ENCODE results near the gene RTN1. TPM values are rescaled to one million over a fixed set of nuclear protein-coding genes. Genes with fewer than 3 reads are reported as not detected.

The RTN1 gene
- total and polyA plus RNA-seq, 2 of the 8 experiments (the other 6 are each of a cell fraction or from before 2014, with no cell fraction given): 2.8 to 4.9 TPM

DNA sequence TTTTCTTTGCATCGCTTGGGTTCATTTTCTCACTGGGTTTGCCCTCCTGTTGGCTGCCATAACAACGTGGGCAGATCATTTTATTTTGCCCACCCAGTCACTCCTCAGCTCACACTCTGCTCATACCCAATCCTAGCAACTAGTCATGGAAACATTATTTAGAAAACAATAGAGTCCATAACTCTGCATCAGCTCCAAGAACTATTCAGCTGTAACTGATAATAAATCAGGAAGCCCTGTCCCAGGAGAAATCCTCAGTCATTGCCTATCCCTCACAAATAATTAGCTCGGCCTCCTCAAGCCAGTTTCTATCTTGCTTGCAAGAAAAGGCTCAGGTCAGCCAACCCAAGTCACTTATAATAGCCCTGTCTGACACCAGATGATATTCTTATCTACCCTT is 43.2 kb downstream of the RTN1 start:
- Histone ChIP-seq H3K4me3 (ENCODE audit: extremely low read depth in 1 of 4, insufficient read depth in 2 of 4, low read depth in 3 of 4, low read length in 4 of 4) (no peak overlapping the region), H3K4me2 (ENCODE audit: insufficient read depth in 1 of 2, low read depth in 2 of 2, low read length in 2 of 2) (no peak overlapping the region), H4K91ac (replicated peaks; ENCODE audit: insufficient read length, low read length) (no peak overlapping the region), H3K23ac (ENCODE audit: insufficient read length) (no peak overlapping the region), H2AK5ac (ENCODE audit: low read depth, low read length) (no peak overlapping the region), H3K36me3 (ENCODE audit: control insufficient read depth in 2 of 4, insufficient read depth in 4 of 4, low read length in 3 of 4) (no peaks in the 10 kb centered on the region), H3K56ac (replicated peaks; ENCODE audit: insufficient read length, low read depth, low read length) (no peak overlapping the region), H2BK5ac (ENCODE audit: low read depth, low read length) (no peak overlapping the region), H2BK120ac (replicated peaks; ENCODE audit: low read depth, low read length) (no peak overlapping the region), H2BK15ac (ENCODE audit: low read length) (no peak overlapping the region), H3K9ac (replicated peaks in 1 of 4; ENCODE audit: extremely low read depth in 1 of 4, low read depth in 3 of 4, low read length in 3 of 4) (no peak overlapping the region), H2BK12ac (ENCODE audit: low read depth, low read length) (no peak overlapping the region), H4K5ac (ENCODE audit: insufficient read length, low read depth, low read length) (no peak overlapping the region), H3K14ac (ENCODE audit: insufficient read length) (no peak overlapping the region), H3K27ac (ENCODE audit: low read depth, low read length) (no peak overlapping the region), H2BK20ac (ENCODE audit: low read length) (no peak overlapping the region), H2AFZ (ENCODE audit: low read length) (no peak overlapping the region), H3K79me1 (ENCODE audit: low read depth, low read length) (no peaks in the 10 kb centered on the region), H3K23me2 (ENCODE audit: low read depth, low read length) (no peaks in the 10 kb centered on the region), H4K20me1 (replicated peaks in 1 of 2; ENCODE audit: control insufficient read depth in 1 of 2, insufficient read depth in 2 of 2, low read length in 2 of 2) (no peaks in the 10 kb centered on the region), H3K27me3 (replicated peaks in 1 of 4; ENCODE audit: control insufficient read depth in 3 of 4, extremely low read depth in 1 of 4, insufficient read depth in 3 of 4, low read length in 3 of 4) (no peaks in the 10 kb centered on the region), H3K9me3 (ENCODE audit: insufficient read depth in 2 of 2, low read depth in 1 of 2, low read length in 1 of 2) (no peaks in the 10 kb centered on the region), H4K8ac (ENCODE audit: extremely low read depth, insufficient read depth, low read length) (no peak overlapping the region; the same call in 1 of the 2 replicates), H3K4ac (replicated peaks; ENCODE audit: insufficient read length, low read depth, low read length) (no peak overlapping the region), H3K18ac (ENCODE audit: extremely low read depth, low read length) (no peak overlapping the region), H3K79me2 (ENCODE audit: control insufficient read depth in 1 of 2, insufficient read depth in 2 of 2, low read length in 2 of 2) (no peaks in the 10 kb centered on the region), H3K4me1 (replicated peaks in 1 of 4; ENCODE audit: control insufficient read depth in 3 of 4, insufficient read depth in 4 of 4, low read length in 3 of 4) (peaks cover 0 to 12% (median 5%) of the 10 kb centered on the region in 4 experiments; a peak in 4 of 7 replicates)
- ChIA-PET CTCF (ENCODE audit: partially characterized antibody) (interaction anchor here (0.6 to 2.7 kb wide), 5 partner anchors 9 to 362 kb away, joined by 3 to 8 read pairs (median 3); partner anchors contain the start of gene GPR135), POLR2A (ENCODE audit: partially characterized antibody) (no interaction called here)
- 82% methylated on average over 3 of the region's 3 CpGs; no CpG with 5 or more reads in 1 of the 2 experiments for WGBS, 2 experiments (ENCODE audit: extremely low coverage in 1 of 2, insufficient coverage in 1 of 2, insufficient read length in 1 of 2, insufficient replicate concordance in 2 of 2, low coverage in 1 of 2, low lambda C conversion rate in 2 of 2, missing lambda C conversion rate in 1 of 2)
- DNase-seq (ENCODE audit: low read depth in 1 of 2, low spot score in 2 of 2): no peak
- no peak for FAIRE-seq
- TF ChIP-seq EGR1 (IDR thresholded peaks at IDR 0.05; ENCODE audit: borderline replicate concordance, low read depth, low read length) (no peak), CBX5 (IDR thresholded peaks at IDR 0.05; ENCODE audit: low read depth, low read length) (no peak), JUN (IDR thresholded peaks at IDR 0.05; ENCODE audit: low read depth, low read length) (no peak), SIX5 (IDR thresholded peaks at IDR 0.05; ENCODE audit: low read depth, low read length) (no peak), CREB1 (IDR thresholded peaks at IDR 0.05) (no peak), ZNF274 (IDR thresholded peaks at IDR 0.05; ENCODE audit: borderline replicate concordance, extremely low read depth, low read length) (no peak), TAF7 (optimal IDR thresholded peaks at IDR 0.05; ENCODE audit: borderline replicate concordance, low read depth, low read length) (no peak), SAP30 (IDR thresholded peaks at IDR 0.05; ENCODE audit: insufficient read depth, insufficient replicate concordance, low read length) (no peak), RXRA (IDR thresholded peaks at IDR 0.05; ENCODE audit: insufficient read depth, low read depth, low read length) (no peak), BACH1 (IDR thresholded peaks at IDR 0.05; ENCODE audit: low read length) (no peak), HDAC2 (IDR thresholded peaks at IDR 0.05; ENCODE audit: borderline replicate concordance in 1 of 2, low read depth in 2 of 2, low read length in 2 of 2) (no peak)
- TF ChIP-seq, protein P1, sequence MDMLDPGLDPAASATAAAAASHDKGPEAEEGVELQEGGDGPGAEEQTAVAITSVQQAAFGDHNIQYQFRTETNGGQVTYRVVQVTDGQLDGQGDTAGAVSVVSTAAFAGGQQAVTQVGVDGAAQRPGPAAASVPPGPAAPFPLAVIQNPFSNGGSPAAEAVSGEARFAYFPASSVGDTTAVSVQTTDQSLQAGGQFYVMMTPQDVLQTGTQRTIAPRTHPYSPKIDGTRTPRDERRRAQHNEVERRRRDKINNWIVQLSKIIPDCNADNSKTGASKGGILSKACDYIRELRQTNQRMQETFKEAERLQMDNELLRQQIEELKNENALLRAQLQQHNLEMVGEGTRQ (IDR thresholded peaks at IDR 0.05; ENCODE audit: low read length): no peak
- TF ChIP-seq, protein P2, sequence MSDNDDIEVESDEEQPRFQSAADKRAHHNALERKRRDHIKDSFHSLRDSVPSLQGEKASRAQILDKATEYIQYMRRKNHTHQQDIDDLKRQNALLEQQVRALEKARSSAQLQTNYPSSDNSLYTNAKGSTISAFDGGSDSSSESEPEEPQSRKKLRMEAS (IDR thresholded peaks at IDR 0.05): no peak

All from H1 (cell line).